GM18508 (cell line): ENCODE results near the gene PEX16.
"Not testable (repeated sequence)": the region's sequence is repeated elsewhere in the genome, so short reads cannot be mapped to it uniquely, and the experiment has no call there.

Experiments used
- ATAC-seq: cut with Tn5 transposase; IDR thresholded peaks from one replicate; pipeline ENCODE4 v1.9.1; 2021; ENCODE audit warnings: moderate number of reproducible peaks; ENCODE audit not compliant: insufficient read depth, unreplicated experiment

PEX16 gene

GRCh38 chr11:45919806-45920530 is 2.3 kb upstream of the PEX16 start:
- ATAC-seq, result no peak

DNA sequence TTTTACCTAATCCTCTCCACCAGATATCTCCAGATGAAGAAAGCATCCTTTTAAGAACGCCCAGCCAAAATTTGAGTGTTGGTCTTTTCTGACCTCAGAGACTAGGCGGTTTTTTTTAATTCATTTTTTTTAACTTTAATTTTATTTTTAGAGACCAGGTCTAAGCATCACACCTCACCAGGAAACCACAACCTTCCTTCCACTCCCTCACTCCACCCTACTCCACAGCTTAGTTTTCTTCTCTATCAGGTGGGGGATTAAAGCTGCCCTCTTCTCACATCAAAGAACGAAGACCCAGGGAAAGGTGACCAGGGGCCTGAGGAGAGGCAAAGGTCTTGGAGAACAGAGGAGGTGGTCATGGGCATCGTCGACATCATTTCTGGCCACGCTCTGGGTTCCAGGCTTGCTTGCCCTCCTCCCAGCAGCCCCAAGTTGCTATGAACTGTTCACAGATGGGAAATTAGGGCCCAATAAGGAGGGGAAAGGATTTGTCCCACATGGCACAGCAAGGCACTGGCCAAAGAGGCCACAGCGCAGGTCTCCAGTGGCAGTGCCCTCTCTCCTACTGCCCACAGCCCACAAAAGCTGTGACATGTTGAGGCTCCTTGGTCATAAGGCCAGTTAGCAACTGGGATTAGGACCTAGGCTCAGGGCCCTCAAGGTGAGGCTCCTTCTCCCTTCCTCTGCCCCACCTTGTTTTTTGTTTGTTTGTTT is 1.4 kb upstream of the PEX16 start:
- ATAC-seq, result no peak

- no peak for ATAC-seq
These were observed 759 bp upstream of the PEX16 start for GRCh38 chr11:45918331-45918941.

GRCh38 chr11:45917286-45917622 is 423 bp downstream of the PEX16 start:
- ATAC-seq, result no peak

GRCh38 chr11:45915446-45915845 is 2.2 kb downstream of the PEX16 start:
- no peak for ATAC-seq

DNA sequence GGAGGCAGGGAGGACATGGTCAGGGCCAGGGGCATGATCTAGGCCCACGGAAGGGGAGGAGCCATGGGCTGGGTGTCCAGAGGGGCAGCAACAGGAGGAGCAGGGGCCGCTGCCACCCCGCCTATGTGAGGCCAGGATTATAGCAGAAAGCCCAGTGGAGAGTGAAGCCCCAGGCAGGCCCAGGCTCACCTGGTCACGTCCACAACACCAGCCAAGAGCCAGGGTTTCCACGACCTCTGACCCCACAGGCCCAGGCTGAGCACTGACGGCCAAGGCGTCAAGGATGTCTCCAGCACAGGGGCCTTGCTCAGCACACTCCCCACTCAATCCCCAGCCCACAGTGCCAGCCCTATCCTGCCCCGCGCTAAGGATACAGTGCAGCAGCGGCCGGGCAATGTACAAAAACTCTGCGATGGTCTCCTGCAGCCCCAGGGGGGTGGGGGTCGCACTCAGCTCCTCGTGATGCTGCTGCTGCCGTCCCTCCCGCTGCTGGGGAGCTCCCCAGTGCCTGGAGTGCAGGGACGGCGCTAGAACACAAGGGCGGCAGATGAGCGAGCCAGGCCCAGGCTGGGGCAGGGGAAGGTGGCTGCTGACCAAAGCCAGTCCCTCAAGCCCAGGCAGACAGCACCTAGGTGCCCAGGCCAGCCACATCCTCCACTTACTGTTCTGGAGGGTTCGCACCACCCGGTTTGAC is 3.6 kb downstream of the PEX16 start:
- no peak for ATAC-seq

- ATAC-seq, result no peak
These were observed 4.2 kb downstream of the PEX16 start for GRCh38 chr11:45913514-45913913.

DNA sequence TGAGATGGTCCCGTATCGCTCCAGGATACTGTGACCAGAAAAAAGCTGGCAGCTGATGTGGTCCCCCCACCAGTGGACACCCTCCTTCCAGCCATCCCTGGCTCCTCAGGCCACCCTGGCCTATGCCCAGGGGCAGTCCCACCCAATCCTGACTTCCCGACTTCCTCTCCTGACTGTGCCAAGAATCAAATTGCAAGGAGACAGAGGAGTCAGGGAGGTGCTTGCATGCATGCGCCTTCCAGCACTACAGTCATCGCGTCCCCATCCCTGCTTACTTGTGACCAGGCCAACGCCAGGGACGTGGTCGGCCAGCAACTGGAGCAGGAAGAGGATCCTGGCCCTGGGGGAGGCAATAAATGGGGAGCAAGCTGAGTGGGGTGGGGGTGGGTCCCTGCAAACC is 7.1 kb downstream of the PEX16 start:
- ATAC-seq, result no peak

- no peak for ATAC-seq
These were observed 7.8 kb downstream of the PEX16 start for GRCh38 chr11:45909594-45910475.

GRCh38 chr11:45907911-45908370 is 9.7 kb downstream of the PEX16 start:
- ATAC-seq, result no peak

- no peak for ATAC-seq
These were observed 10.6 kb downstream of the PEX16 start, which contains the start of gene FREY1 for GRCh38 chr11:45906965-45907611. Gene FREY1, minus strand, starts transcription at chr11:45907271. Its CDS starts 26 bp downstream, at chr11:45907245.

DNA sequence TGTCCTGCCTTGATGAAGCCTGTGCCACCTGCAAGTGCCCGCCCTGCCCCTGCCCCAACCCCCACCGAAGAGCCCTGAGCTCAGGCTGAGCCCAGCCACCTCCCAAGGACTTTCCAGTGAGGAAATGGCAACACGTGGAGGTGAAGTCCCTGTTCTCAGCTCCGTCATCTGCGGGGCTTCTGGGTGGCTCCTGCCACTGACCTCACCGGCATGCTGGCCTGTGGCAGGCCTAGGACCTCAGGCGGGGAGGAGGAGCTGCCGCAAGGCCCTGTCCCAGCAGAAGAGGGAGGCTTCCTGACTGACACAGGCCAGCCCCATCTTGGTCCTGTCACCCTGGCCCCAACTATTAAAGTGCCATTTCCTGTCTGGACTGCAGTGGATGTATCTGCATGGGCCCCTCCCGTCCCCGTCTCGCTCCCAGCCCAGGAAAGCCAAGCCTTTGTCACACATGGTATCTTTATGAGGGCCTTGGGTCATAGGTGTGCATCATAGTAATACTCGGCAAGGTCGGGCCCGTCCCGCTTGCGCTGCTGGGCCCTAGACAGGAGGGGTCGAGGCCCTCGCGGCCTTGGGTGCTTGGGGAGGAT is 11.5 kb downstream of the PEX16 start:
- ATAC-seq, result no peak

GRCh38 chr11:45905576-45905975 is 12.1 kb downstream of the PEX16 start:
- ATAC-seq, result not testable (repeated sequence)

DNA sequence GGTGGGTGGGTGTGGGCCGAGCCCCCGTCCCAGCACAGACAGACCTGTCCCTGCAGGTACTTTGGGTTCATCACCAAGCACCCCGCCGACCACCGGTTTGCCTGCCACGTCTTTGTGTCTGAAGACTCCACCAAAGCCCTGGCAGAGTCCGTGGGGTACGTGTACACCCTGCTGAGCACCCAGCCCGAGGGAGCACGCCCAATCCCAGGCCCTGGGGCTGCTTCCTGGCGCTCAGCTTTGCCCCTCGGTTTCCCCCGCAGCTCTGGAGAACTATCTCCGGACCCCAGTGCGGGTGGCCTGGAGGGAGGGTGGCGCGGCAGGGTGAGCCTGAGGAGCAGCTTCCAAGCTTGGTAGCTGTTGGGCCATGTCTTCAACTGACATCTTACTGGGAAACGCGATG is 12.6 kb downstream of the PEX16 start:
- ATAC-seq, result no peak

- no peak for ATAC-seq
These were observed 13.3 kb downstream of the PEX16 start for GRCh38 chr11:45904309-45904915.

- ATAC-seq, result no peak
These were observed 15.0 kb downstream of the PEX16 start for GRCh38 chr11:45902452-45903380.

GRCh38 chr11:45901626-45902025 is 16.1 kb downstream of the PEX16 start:
- ATAC-seq, result no peak
